Keratinocyte (primary cell): ENCODE data around the gene PADI6. TPM values are rescaled to one million over a fixed set of nuclear protein-coding genes. Genes with fewer than 3 reads are reported as not detected.

Source experiments
- DNase-seq: peaks from one replicate; pipeline ENCODE4 v3.0.0-alpha.2; 2011; ENCODE audit warnings: low read depth, missing footprints, low spot score
- FAIRE-seq: peaks from 2 replicates; lab custom pipeline; 2011; peaks lifted over from hg19 to GRCh38; lab: Jason Lieb, UNC
- H2AFZ ChIP-seq: 2 replicates; pipeline ENCODE4 v1.6.0; 2012; ENCODE audit warnings: low read length, control low read depth, inconsistent platforms; ENCODE audit not compliant: control insufficient read depth
- H3K27ac ChIP-seq: 2 replicates; pipeline ENCODE4 v1.5.1; 2011; ENCODE audit warnings: low read length; ENCODE audit not compliant: control insufficient read depth, insufficient read depth
- H3K27me3 ChIP-seq: 3 replicates; pipeline ENCODE4 v1.6.0; 2011; ENCODE audit warnings: low read length; ENCODE audit not compliant: control insufficient read depth, insufficient read depth; ENCODE audit errors: extremely low read depth
- H3K36me3 ChIP-seq, 2 experiments: 2 replicates in 1 of 2; 3 replicates in 1 of 2; pipeline ENCODE4 v1.5.1; 2011; ENCODE audit warnings: low read length in 2 of 2, mild to moderate bottlenecking in 1 of 2; ENCODE audit not compliant: control insufficient read depth in 2 of 2, insufficient read depth in 2 of 2; ENCODE audit errors: extremely low read depth in 1 of 2
- H3K4me1 ChIP-seq: 3 replicates; pipeline ENCODE4 v1.5.1; 2011; ENCODE audit warnings: low read length; ENCODE audit not compliant: control insufficient read depth, insufficient read depth; ENCODE audit errors: extremely low read depth
- H3K4me2 ChIP-seq: 3 replicates; pipeline ENCODE4 v1.6.0; 2011; ENCODE audit warnings: low read depth, low read length; ENCODE audit not compliant: control insufficient read depth, insufficient read depth; ENCODE audit errors: extremely low read depth
- H3K4me3 ChIP-seq, 3 experiments: fragments of 200-600 bp in 1 of 3; sonication (generic) in 1 of 3; 2 replicates in 2 of 3; 3 replicates in 1 of 3; pipeline ENCODE4 v1.5.1; 2011 to 2016; ENCODE audit warnings: low read length in 3 of 3, mild to moderate bottlenecking in 3 of 3, control low read depth in 2 of 3, inconsistent platforms in 1 of 3, low read depth in 1 of 3, mixed read lengths in 1 of 3, mixed run types in 1 of 3, moderate library complexity in 1 of 3; ENCODE audit not compliant: control insufficient read depth in 2 of 3, insufficient read depth in 2 of 3; ENCODE audit errors: extremely low read depth in 1 of 3
- H3K79me2 ChIP-seq: 2 replicates; pipeline ENCODE4 v1.6.0; 2012; ENCODE audit warnings: low read length; ENCODE audit not compliant: control insufficient read depth, insufficient read depth
- H3K9ac ChIP-seq: 3 replicates; pipeline ENCODE4 v1.6.0; 2011; ENCODE audit warnings: low read length; ENCODE audit not compliant: control insufficient read depth, insufficient read depth; ENCODE audit errors: extremely low read depth
- H3K9me1 ChIP-seq: 3 replicates; pipeline ENCODE4 v1.6.0; 2011; ENCODE audit warnings: low read length; ENCODE audit not compliant: control insufficient read depth, insufficient read depth; ENCODE audit errors: extremely low read depth
- H3K9me3 ChIP-seq: 2 replicates; pipeline ENCODE4 v1.5.1; 2012; ENCODE audit warnings: low read depth, low read length; ENCODE audit not compliant: control insufficient read depth
- H4K20me1 ChIP-seq: 3 replicates; pipeline ENCODE4 v1.6.0; 2011; ENCODE audit warnings: low read length; ENCODE audit not compliant: control insufficient read depth, insufficient read depth; ENCODE audit errors: extremely low read depth
- EZH2 ChIP-seq: IDR thresholded peaks from one replicate; pipeline ENCODE4 v1.6.1; 2012; ENCODE audit warnings: inconsistent platforms, mild to moderate bottlenecking, low read length, moderate library complexity
- dilution Hi-C: fragments of 300-500 bp; cut with MboI; formaldehyde crosslinking; loops from one replicate; pipeline ENCODE4 v1.7.0; 2020; ENCODE audit warnings: low sequenced_read_pairs; ENCODE audit not compliant: extremely low pct_ligation_motif_present
- polyA plus RNA-seq, 5 experiments: library from polyadenylated mRNA; depleted of rRNA in 3 of 5; stranded (reverse) in 3 of 5; stranded (forward) in 1 of 5; unstranded in 1 of 5; fragments of >200 nt; gene quantifications; 1 replicate in 1 of 5; 2 replicates in 3 of 5; 3 replicates in 1 of 5; pipeline versions ENCODE4 v1.2.1 to v1.2.3, GENCODE V29; 2011 to 2012; ENCODE audit warnings: missing spikeins in 2 of 5, low read depth in 1 of 5, low replicate concordance in 1 of 5
- TF ChIP-seq, protein P1 (sequence below), 3 experiments: IDR thresholded peaks in 1 of 3; conservative IDR thresholded peaks in 1 of 3; optimal IDR thresholded peaks in 1 of 3; 2 replicates in 2 of 3; 3 replicates in 1 of 3; pipeline versions ENCODE3 to v1.5.1; 2011; ENCODE audit warnings: low read length in 3 of 3, mild to moderate bottlenecking in 3 of 3, moderate library complexity in 2 of 3, control low read depth in 1 of 3, inconsistent platforms in 1 of 3; ENCODE audit not compliant: insufficient read depth in 2 of 3; ENCODE audit errors: extremely low read depth in 1 of 3

The PADI6 gene
- polyA plus RNA-seq, 1 donor (not counting 4 experiments of a cell fraction or from before 2014, with no cell fraction given), result not detected

DNA sequence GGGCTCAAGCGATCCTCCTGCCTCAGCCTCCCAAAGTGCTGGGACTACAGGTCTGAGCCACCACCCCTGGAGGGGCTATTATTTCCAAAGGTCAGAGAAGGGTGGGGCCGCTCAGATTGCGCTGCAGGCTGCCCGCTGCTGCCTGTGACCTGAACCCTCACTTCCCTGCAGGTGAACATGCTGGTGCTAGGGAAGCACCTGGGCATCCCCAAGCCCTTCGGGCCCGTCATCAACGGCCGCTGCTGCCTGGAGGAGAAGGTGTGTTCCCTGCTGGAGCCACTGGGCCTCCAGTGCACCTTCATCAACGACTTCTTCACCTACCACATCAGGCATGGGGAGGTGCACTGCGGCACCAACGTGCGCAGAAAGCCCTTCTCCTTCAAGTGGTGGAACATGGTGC, 8.6 kb upstream of the PADI6 start:
- no peaks in the 10 kb centered on the region for H4K20me1 ChIP-seq
- no peak overlapping the region for H2AFZ ChIP-seq
- H3K36me3 ChIP-seq, result no peaks in the 10 kb centered on the region
- FAIRE-seq (no peak), DNase-seq (no peak)
- dilution Hi-C loops, result no loop called here
- no peak overlapping the region for H3K4me3 ChIP-seq
- H3K9ac ChIP-seq, result no peak overlapping the region
- no peaks in the 10 kb centered on the region for H3K27me3 ChIP-seq
- H3K9me3 ChIP-seq, result no peaks in the 10 kb centered on the region
- no peaks in the 10 kb centered on the region for H3K79me2 ChIP-seq
- H3K27ac ChIP-seq, result no peak overlapping the region
- no peaks in the 10 kb centered on the region for H3K9me1 ChIP-seq
- no peak for TF ChIP-seq EZH2
- TF ChIP-seq, protein P1, sequence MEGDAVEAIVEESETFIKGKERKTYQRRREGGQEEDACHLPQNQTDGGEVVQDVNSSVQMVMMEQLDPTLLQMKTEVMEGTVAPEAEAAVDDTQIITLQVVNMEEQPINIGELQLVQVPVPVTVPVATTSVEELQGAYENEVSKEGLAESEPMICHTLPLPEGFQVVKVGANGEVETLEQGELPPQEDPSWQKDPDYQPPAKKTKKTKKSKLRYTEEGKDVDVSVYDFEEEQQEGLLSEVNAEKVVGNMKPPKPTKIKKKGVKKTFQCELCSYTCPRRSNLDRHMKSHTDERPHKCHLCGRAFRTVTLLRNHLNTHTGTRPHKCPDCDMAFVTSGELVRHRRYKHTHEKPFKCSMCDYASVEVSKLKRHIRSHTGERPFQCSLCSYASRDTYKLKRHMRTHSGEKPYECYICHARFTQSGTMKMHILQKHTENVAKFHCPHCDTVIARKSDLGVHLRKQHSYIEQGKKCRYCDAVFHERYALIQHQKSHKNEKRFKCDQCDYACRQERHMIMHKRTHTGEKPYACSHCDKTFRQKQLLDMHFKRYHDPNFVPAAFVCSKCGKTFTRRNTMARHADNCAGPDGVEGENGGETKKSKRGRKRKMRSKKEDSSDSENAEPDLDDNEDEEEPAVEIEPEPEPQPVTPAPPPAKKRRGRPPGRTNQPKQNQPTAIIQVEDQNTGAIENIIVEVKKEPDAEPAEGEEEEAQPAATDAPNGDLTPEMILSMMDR (optimal IDR thresholded peaks at IDR 0.05 in 1 of 3, IDR thresholded peaks at IDR 0.05 in 1 of 3, conservative IDR thresholded peaks at IDR 0.05 in 1 of 3; ENCODE audit: extremely low read depth in 1 of 3, insufficient read depth in 2 of 3, low read length in 3 of 3), result no peak
- H3K4me1 ChIP-seq, result peaks cover 7% of the 10 kb centered on the region
- H3K4me2 ChIP-seq, result no peak overlapping the region

DNA sequence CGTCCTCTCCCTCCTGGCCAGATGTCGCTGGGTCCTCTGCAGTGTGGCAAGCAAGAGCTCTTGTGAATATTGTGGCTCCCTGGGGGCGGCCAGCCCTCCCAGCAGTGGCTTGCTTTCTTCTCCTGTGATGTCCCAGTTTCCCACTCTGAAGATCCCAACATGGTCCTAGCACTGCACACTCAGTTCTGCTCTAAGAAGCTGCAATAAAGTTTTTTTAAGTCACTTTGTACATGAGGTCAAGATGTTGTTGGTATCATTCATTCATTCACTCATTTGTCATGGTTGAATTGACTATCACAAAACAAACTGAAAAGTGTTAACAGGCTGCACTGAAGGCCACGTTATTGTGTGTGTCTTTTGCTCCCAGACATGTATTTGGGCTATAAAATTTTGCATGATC, 8.2 kb upstream of the PADI6 start:
- no peak overlapping the region for H2AFZ ChIP-seq
- H3K4me2 ChIP-seq, result no peak overlapping the region
- peaks cover 11% of the 10 kb centered on the region for H3K4me1 ChIP-seq
- no peak for DNase-seq
- no peak overlapping the region for H3K4me3 ChIP-seq
- no peak for FAIRE-seq
- H3K9me1 ChIP-seq, result no peaks in the 10 kb centered on the region
- no peak for TF ChIP-seq EZH2
- TF ChIP-seq, protein P1 (optimal IDR thresholded peaks at IDR 0.05 in 1 of 3, IDR thresholded peaks at IDR 0.05 in 1 of 3, conservative IDR thresholded peaks at IDR 0.05 in 1 of 3; ENCODE audit: extremely low read depth in 1 of 3, insufficient read depth in 2 of 3, low read length in 3 of 3), result no peak
- no peak overlapping the region for H3K27ac ChIP-seq
- no peaks in the 10 kb centered on the region for H3K27me3 ChIP-seq
- no peaks in the 10 kb centered on the region for H4K20me1 ChIP-seq
- no peaks in the 10 kb centered on the region for H3K9me3 ChIP-seq
- dilution Hi-C loops, result no loop called here
- H3K36me3 ChIP-seq, result no peaks in the 10 kb centered on the region
- no peak overlapping the region for H3K9ac ChIP-seq
- H3K79me2 ChIP-seq, result no peaks in the 10 kb centered on the region
